HCT116 (cell line): Measurements from ENCODE around the gene RUNX1.

Experiments used
- EZH2phosphoT487 ChIP-seq: fragments of 200-600 bp; IDR thresholded peaks from 2 replicates; pipeline ENCODE4 v1.6.1; 2018; ENCODE audit warnings: antibody characterized with exemption, borderline replicate concordance
- SIN3A ChIP-seq: IDR thresholded peaks from 2 replicates; pipeline ENCODE4 v1.6.1; 2012; ENCODE audit warnings: low read depth
- TCF7L2 ChIP-seq: IDR thresholded peaks from 2 replicates; pipeline ENCODE4 v1.7.0; 2011; ENCODE audit warnings: borderline replicate concordance, inconsistent platforms; ENCODE audit not compliant: insufficient read depth, insufficient read length; ENCODE audit errors: extremely low read depth

DNA sequence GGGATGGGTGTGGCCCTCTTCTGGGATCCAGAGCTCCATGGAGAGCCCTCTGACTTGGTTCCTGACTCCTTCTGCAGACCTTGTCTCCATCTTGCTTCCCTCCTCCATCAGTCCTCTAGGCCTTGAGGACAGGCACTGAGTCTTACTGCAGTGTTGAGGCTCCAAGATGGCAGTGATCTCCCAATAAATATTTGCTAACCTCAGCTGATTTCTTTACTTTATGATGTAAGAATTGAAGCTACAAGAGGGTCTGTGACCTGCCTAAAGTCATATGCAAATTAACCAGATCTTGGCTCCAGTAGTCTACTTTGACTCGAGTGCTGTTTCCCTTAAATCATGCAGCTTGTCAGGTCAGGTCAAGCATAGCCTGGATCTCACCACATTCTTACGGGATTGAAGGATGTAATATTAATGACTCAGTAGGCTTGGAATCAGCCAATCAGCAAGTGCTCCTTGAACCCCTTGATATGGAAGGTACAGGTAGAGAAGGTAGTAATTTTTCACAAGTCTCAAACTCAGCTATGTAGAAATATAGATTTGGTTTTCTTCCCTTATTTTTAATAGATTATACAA is 287.3 kb downstream of the RUNX1 start:
- TF ChIP-seq SIN3A (no peak), TCF7L2 (no peak), EZH2phosphoT487 (no peak)
